Tibial nerve (tissue), 4 donors: ENCODE measurements around the gene SPINDOC. TPM values are rescaled to one million over a fixed set of nuclear protein-coding genes. Genes with fewer than 3 reads are reported as not detected.

Source experiments
- DNase-seq, 2 donors: peaks; one replicate each; pipeline ENCODE4 v3.0.0-alpha.2; 2019; ENCODE audit warnings: low spot score in 2 of 2
- H3K27ac ChIP-seq, 4 donors: fragments of 200-600 bp; sonication (generic) in 3 of 4; one replicate each; pipeline ENCODE4 v1.5.1; 2017 to 2019; ENCODE audit warnings: mild to moderate bottlenecking in 1 of 4
- H3K27me3 ChIP-seq, 2 donors: fragments of 200-600 bp; sonication (generic) in 1 of 2; one replicate each; pipeline versions ENCODE4 v1.5.1 to v1.6.0; 2017 to 2019
- H3K36me3 ChIP-seq, 3 donors: fragments of 200-600 bp; sonication (generic); one replicate each; pipeline ENCODE4 v1.5.1; 2018 to 2019
- H3K4me1 ChIP-seq, 4 donors: fragments of 200-600 bp; sonication (generic) in 3 of 4; one replicate each; pipeline ENCODE4 v1.5.1; 2017 to 2019
- H3K4me3 ChIP-seq, 4 donors: fragments of 200-600 bp; sonication (generic) in 3 of 4; one replicate each; pipeline ENCODE4 v1.5.1; 2017 to 2019; ENCODE audit warnings: mild to moderate bottlenecking in 1 of 4, moderate library complexity in 1 of 4
- H3K9me3 ChIP-seq, 4 donors: fragments of 200-600 bp; sonication (generic) in 3 of 4; one replicate each; pipeline ENCODE4 v1.5.1; 2017 to 2019
- CTCF ChIP-seq, 5 experiments: fragments of 200-600 bp in 3 of 5; fragments of 450-650 bp in 2 of 5; sonication (generic) in 3 of 5; IDR thresholded peaks; one replicate each; pipeline ENCODE4 v1.5.1; 2016 to 2019; ENCODE audit warnings: antibody characterized with exemption in 5 of 5, mild to moderate bottlenecking in 3 of 5, moderate library complexity in 2 of 5
- EP300 ChIP-seq, 2 donors: sonication (generic); formaldehyde crosslinking; IDR thresholded peaks; one replicate each; pipeline ENCODE4 v1.6.1; 2017; ENCODE audit warnings: antibody characterized with exemption in 2 of 2, mild to moderate bottlenecking in 1 of 2
- POLR2A ChIP-seq, 2 donors: fragments of 450-650 bp; IDR thresholded peaks; one replicate each; pipeline ENCODE4 v1.6.1; 2017; ENCODE audit warnings: antibody characterized with exemption in 2 of 2, mild to moderate bottlenecking in 2 of 2, moderate library complexity in 2 of 2
- WGBS, 2 donors: methylation state at CpG; one replicate each; pipeline ENCODE4 v1.1.5; 2018; 5-methylcytosine and 5-hydroxymethylcytosine counted together
- total RNA-seq, 4 donors: library from RNA; depleted of rRNA; stranded (reverse); fragments of >200 nt; gene quantifications; one replicate each; pipeline ENCODE4 v1.1.0, GENCODE V29; 2016

Gene SPINDOC
- total RNA-seq, 4 donors from 2014 or later: 5.5 to 14.7 (median 10.0) TPM

DNA sequence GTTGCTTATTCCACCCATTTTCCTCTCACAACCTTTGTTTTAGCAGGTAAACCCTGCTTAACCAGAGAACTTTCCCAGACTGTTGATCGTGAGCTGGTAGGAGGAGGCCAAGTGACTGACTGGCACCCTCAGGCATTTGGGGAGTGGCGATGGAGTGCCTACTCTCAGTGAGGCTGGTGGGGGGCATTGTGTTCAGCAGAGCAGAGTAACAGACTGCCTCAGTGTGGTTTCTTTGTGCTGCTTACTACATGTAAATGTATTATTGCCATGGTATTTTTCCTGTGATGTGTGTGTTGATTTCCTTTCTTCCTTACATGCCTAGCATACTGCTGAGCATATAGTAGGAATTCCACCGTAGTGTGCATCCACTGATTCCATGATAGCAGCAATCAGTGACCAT, 28.3 kb downstream of the SPINDOC start:
- no peak for DNase-seq
- peaks cover 0 to 13% (median 0%) of the 10 kb centered on the region in 3 donors for H3K36me3 ChIP-seq
- TF ChIP-seq POLR2A (IDR thresholded peaks at IDR 0.05) (no peak), EP300 (IDR thresholded peaks at IDR 0.05) (peak in 1 of 2 donors; percentile 24)
- H3K27me3 ChIP-seq: no peaks in the 10 kb centered on the region
- H3K27ac ChIP-seq: peak overlapping the region in 3 of 4 donors; percentile 76 to 95 (median 82)
- peak overlapping the region in 2 of 4 donors; percentile 83 to 84 for H3K4me3 ChIP-seq
- H3K9me3 ChIP-seq: no peaks in the 10 kb centered on the region
- 24 to 28% methylated on average over 3 of the region's 3 CpGs for WGBS, 2 donors
- peaks cover 2 to 72% (median 43%) of the 10 kb centered on the region in 4 donors for H3K4me1 ChIP-seq

- Histone ChIP-seq H3K27ac (peak overlapping the region in 3 of 4 donors; percentile 40 to 95 (median 76)), H3K4me3 (no peak overlapping the region), H3K4me1 (peaks cover 2 to 70% (median 36%) of the 10 kb centered on the region in 4 donors)
Observed at GRCh38 chr11:63843041-63843440, 29.8 kb downstream of the SPINDOC start.

DNA sequence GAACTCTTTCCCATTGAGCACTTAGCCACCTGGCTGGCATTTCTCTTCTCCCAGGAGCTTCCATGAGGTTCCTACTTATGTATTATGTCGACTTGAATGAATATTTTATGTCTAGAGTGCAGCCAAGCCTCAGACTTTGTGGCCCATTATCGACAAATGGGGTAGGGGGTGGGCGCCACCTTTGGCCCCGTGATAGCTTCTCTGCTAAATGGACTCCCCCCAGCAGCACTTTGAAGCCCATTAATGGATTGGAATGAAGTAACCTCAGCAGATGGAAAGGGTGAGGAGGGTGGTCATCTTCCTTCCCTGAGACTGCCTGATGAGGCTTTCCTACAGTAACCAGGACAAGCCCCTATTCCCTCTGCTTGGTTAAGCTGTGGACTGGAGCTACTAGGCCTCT, 31.6 kb downstream of the SPINDOC start:
- 81 to 83% methylated on average over 4 of the region's 4 CpGs for WGBS, 2 donors
- TF ChIP-seq CTCF (IDR thresholded peaks at IDR 0.05): no peak
- TF ChIP-seq POLR2A (IDR thresholded peaks at IDR 0.05): no peak
- TF ChIP-seq EP300 (IDR thresholded peaks at IDR 0.05): no peak
- H3K27ac ChIP-seq: peak overlapping the region in 2 of 4 donors; percentile 25 to 76
- peaks cover 0 to 13% (median 0%) of the 10 kb centered on the region in 3 donors for H3K36me3 ChIP-seq
- no peak for DNase-seq
- no peaks in the 10 kb centered on the region for H3K9me3 ChIP-seq
- peaks cover 2 to 76% (median 33%) of the 10 kb centered on the region in 4 donors for H3K4me1 ChIP-seq
- H3K27me3 ChIP-seq: no peaks in the 10 kb centered on the region
- H3K4me3 ChIP-seq: no peak overlapping the region

More at GRCh38 chr11:63843041-63843440, 29.8 kb downstream of the SPINDOC start:
- no peaks in the 10 kb centered on the region for H3K27me3 ChIP-seq
- no peak for DNase-seq
- TF ChIP-seq EP300 (IDR thresholded peaks at IDR 0.05): no peak
- no peak for TF ChIP-seq POLR2A (IDR thresholded peaks at IDR 0.05)
- no peak for TF ChIP-seq CTCF (IDR thresholded peaks at IDR 0.05)
- WGBS, 2 donors: 35 to 36% methylated on average over 1 of the region's 1 CpG
- H3K36me3 ChIP-seq: peaks cover 0 to 13% (median 0%) of the 10 kb centered on the region in 3 donors
- no peaks in the 10 kb centered on the region for H3K9me3 ChIP-seq

- DNase-seq: no peak
- 41 to 47% methylated on average over 2 of the region's 2 CpGs for WGBS, 2 donors
- Histone ChIP-seq H3K4me1 (peaks cover 2 to 78% (median 33%) of the 10 kb centered on the region in 4 donors), H3K4me3 (no peak overlapping the region), H3K36me3 (peaks cover 0 to 13% (median 0%) of the 10 kb centered on the region in 3 donors), H3K27ac (peak overlapping the region in 2 of 4 donors; percentile 6 to 25), H3K27me3 (no peaks in the 10 kb centered on the region), H3K9me3 (no peaks in the 10 kb centered on the region)
- TF ChIP-seq EP300 (IDR thresholded peaks at IDR 0.05): no peak
- TF ChIP-seq POLR2A (IDR thresholded peaks at IDR 0.05): no peak
- TF ChIP-seq CTCF (IDR thresholded peaks at IDR 0.05): no peak
Observed at GRCh38 chr11:63845303-63845702, 32.0 kb downstream of the SPINDOC start.

GRCh38 chr11:63845911-63846310, 32.7 kb downstream of the SPINDOC start:
- H3K4me1 ChIP-seq: peaks cover 2 to 78% (median 32%) of the 10 kb centered on the region in 4 donors
- peaks cover 0 to 13% (median 0%) of the 10 kb centered on the region in 3 donors for H3K36me3 ChIP-seq
- TF ChIP-seq POLR2A (IDR thresholded peaks at IDR 0.05): no peak
- DNase-seq: no peak
- peak overlapping the region in 1 of 4 donors; percentile 6 for H3K27ac ChIP-seq
- H3K27me3 ChIP-seq: no peaks in the 10 kb centered on the region
- H3K9me3 ChIP-seq: no peaks in the 10 kb centered on the region
- no peak overlapping the region for H3K4me3 ChIP-seq
- WGBS, 2 donors: 91 to 95% methylated on average over 7 of the region's 7 CpGs

- Histone ChIP-seq H3K36me3 (peaks cover 0 to 13% (median 0%) of the 10 kb centered on the region in 3 donors), H3K4me1 (peaks cover under 1 to 78% (median 29%) of the 10 kb centered on the region in 4 donors), H3K27ac (no peak overlapping the region), H3K9me3 (no peaks in the 10 kb centered on the region), H3K27me3 (no peaks in the 10 kb centered on the region), H3K4me3 (no peak overlapping the region)
- WGBS, 2 donors: 92 to 96% methylated on average over 6 of the region's 6 CpGs
- no peak for TF ChIP-seq EP300 (IDR thresholded peaks at IDR 0.05)
- TF ChIP-seq POLR2A (IDR thresholded peaks at IDR 0.05): no peak
- DNase-seq: no peak
Observed at GRCh38 chr11:63846897-63847296, 33.6 kb downstream of the SPINDOC start.
